VCaP (cell line): ENCODE data around the gene DONSON.

Experiments
- H3K27ac ChIP-seq: fragments of 450-650 bp; 2 replicates; pipeline ENCODE4 v1.5.1; 2017
- TF ChIP-seq, protein P1 (sequence below): fragments of 450-650 bp; conservative IDR thresholded peaks from 2 replicates; pipeline ENCODE4 v1.5.1; 2017; ENCODE audit warnings: mild to moderate bottlenecking, moderate library complexity

DONSON gene

DNA sequence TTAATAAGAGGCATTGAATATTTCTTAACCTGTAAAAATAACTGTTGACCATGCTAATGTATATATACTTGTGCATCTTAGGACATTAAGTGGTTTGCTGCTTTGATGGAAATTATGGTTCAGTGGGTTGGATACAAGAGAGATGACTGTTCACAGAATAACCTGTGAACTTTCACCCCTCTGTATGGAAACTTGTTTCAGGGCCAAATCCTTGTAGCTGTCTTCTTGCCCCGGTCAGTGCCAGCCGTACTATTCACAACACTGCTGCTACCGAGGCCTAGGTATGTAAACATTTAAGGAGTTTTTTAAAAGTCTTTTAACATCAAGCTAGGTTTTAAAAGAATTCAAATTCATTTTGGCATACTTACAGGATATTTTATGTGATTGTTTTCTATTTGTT lies 16.1 kb downstream of the DONSON start:
- TF ChIP-seq, protein P1, sequence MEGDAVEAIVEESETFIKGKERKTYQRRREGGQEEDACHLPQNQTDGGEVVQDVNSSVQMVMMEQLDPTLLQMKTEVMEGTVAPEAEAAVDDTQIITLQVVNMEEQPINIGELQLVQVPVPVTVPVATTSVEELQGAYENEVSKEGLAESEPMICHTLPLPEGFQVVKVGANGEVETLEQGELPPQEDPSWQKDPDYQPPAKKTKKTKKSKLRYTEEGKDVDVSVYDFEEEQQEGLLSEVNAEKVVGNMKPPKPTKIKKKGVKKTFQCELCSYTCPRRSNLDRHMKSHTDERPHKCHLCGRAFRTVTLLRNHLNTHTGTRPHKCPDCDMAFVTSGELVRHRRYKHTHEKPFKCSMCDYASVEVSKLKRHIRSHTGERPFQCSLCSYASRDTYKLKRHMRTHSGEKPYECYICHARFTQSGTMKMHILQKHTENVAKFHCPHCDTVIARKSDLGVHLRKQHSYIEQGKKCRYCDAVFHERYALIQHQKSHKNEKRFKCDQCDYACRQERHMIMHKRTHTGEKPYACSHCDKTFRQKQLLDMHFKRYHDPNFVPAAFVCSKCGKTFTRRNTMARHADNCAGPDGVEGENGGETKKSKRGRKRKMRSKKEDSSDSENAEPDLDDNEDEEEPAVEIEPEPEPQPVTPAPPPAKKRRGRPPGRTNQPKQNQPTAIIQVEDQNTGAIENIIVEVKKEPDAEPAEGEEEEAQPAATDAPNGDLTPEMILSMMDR = no peak
- H3K27ac ChIP-seq = no peak overlapping the region

DNA sequence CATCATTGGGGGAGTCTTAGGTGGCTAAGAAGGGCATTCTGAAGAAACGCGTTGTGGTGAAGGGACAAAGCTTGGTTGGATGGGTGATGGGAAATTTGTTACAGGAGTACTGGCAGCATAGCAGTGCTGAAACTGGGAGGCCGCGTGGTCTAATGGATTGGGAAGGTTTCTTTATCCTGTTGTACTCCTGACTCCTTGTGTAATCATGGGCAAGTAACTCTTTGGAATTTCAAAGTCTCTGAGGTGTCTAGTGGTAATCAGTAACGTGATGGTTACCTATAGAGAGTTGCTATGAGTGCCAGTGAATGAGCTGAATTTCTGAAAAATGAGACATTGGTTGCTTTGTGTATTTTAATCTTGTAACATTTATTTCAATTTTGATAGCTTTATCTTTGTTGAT lies 18.5 kb downstream of the DONSON start:
- no peak overlapping the region for H3K27ac ChIP-seq
- TF ChIP-seq, protein P1 = no peak

DNA sequence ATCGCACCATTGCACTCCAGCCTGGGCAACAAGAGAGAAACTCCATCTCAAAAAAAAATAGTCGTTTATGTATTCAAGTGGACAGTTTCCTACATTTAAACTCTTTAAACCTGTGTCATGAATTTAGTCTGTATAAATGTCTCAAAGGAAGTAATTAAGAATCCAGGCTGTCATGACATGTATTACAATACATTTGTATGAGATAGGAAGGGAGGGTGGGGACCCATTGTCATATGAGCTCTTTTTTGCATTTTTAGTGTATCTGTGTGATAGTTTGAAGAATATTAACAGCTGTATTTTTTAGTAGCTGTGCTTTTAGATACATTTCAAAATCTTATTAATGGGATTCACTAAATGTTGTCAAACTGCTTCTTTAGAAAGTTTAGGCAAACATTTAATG lies 20.0 kb downstream of the DONSON start:
- TF ChIP-seq, protein P1 = no peak
- no peak overlapping the region for H3K27ac ChIP-seq

DNA sequence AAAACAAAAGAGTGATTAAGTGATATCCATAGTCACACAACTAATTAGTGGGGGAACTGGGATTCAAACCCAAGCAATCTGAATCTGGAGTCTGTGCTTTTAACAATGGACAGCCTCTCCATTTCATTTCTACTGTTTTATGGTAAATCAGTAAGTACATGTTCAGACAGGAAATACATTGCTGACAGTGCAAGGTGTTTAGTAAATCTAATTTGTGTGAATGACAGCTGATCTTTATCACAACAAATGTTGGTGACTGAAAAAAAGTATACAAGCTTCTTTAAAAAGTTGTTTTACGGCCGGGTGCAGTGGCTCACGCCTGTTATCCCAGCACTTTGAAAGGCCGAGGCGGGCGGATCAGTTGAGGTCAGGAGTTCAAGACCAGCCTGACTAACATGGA lies 20.6 kb downstream of the DONSON start:
- H3K27ac ChIP-seq = 0 out of 2 replicates have a peak overlapping the region, but pooled peaks have one; percentile 2

DNA sequence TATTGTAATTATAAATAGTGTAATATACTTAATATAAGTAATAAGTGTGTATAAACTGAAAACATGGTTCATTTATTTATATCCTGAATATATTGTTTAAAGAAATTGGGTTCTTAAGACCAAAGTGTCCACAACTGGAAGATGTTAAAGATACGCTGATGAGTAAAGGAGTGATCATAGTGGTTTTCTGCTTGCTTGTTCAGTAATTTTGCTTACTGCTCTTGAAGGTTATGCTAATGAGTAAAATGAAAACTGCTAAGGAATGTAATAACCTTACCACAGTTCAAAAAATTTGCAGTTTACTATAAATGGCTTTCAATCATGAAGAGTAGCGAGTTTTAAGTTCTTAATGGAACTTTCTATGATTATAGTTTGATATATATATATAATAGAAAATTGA lies 22.0 kb downstream of the DONSON start:
- TF ChIP-seq, protein P1 = no peak
- H3K27ac ChIP-seq = no peak overlapping the region

More for the DNA sequence above, 20.6 kb downstream of the DONSON start:
- TF ChIP-seq, protein P1 = no peak

DNA sequence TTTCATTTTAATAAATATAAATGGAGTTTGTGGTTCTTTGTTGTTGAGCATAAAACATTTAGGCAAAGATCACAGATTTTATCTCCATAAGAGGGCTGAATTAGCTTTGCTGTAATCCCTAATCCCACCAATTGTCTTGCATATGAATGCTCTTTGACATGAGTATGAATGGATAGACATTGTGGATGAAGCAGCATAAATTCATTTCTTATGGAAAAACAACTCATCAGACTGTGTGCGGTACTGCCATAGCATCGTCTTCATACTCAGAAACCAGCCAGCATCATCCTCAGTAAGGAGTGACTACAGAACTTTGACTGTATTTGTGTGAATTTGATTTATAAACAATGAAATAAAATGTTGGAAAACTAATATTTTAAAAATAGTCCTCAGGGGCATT lies 26.1 kb downstream of the DONSON start:
- H3K27ac ChIP-seq = no peak overlapping the region
- TF ChIP-seq, protein P1 = no peak

DNA sequence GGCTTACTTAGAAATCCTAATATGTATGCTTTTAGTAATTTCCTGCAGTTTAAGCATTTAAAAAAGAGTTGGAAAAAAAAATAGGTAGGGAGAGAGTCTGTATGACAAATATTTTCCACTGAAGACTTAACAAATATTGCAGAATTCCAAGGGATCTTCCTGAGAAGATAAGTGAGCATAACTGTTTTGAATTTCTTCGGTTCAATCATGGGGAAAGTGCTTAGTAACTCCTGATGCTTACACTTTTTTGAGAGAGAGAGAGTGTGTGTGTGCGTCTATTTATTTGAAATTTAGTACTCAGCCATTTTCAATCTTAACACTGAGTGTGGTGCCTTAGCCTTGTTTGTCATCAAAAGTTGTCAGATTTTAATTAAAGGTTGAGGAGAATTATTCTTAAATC lies 27.1 kb downstream of the DONSON start:
- H3K27ac ChIP-seq = no peak overlapping the region
- TF ChIP-seq, protein P1 = no peak

DNA sequence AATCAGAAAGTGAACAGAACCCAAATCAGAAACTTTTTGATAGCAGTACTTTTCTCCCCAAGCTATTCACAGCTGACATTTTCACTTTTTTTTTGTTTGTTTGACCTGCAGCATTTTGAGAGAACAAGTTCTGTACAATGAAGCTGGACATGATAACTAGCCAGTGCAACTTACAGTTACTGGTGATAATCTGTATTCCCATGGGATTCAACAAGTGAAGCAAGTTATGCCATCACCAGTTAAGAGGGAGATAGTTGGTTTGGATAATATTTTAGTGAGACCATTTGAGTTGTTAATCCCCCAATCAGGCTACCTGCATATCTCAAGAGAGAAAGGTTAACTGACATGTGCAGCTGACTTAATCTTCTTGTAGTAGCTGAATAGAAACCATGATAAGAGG lies 27.5 kb downstream of the DONSON start:
- no peak overlapping the region for H3K27ac ChIP-seq
- TF ChIP-seq, protein P1 = no peak
